ENCODE measurements around the gene MOB3A.

MOB3A gene

DNA sequence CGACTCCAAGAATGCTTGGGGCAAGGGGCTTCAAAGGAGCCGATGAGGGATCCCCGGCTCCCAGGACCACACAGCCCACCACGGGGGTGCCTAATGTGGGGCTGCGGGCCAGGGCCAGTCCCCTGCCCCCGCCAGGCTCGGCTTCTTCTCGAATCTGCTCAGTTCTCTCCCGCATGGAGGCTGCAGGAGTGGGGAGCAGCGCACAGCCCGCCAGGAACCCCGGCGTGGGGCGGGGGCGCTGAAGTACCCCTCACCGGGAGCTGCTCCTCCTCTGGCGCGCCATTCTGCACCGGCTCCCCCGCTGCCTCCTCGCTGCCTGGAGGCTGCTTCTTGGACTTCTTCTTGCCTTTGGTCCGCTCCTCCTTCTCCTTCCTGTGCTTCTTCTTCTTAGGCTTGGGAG is 15.3 kb upstream of the MOB3A start:
- POLR2A ChIA-PET: no interaction called here
- DNase-seq (ENCODE audit: extremely low spot score): no peak
- TF ChIP-seq ZNF384 (IDR thresholded peaks at IDR 0.05): no peak
- TF ChIP-seq HDGF (IDR thresholded peaks at IDR 0.05; ENCODE audit: borderline replicate concordance): no peak
- no peak for TF ChIP-seq LEF1 (IDR thresholded peaks at IDR 0.05; ENCODE audit: borderline replicate concordance)
- TF ChIP-seq L3MBTL2 (conservative IDR thresholded peaks at IDR 0.05): no peak
- CTCF ChIA-PET: no interaction called here

- ChIA-PET POLR2A (no interaction called here), CTCF (interaction anchor here (0.7 kb wide), 1 partner anchor 44 kb away, joined by 3 read pairs; no protein-coding TSS in a partner anchor)
- no peak for DNase-seq (ENCODE audit: extremely low spot score)
- TF ChIP-seq SP1 (IDR thresholded peaks at IDR 0.05) (no peak), FOXK2 (IDR thresholded peaks at IDR 0.05) (no peak), FOXA1 (IDR thresholded peaks at IDR 0.05) (no peak), NFRKB (IDR thresholded peaks at IDR 0.05) (no peak), HDGF (IDR thresholded peaks at IDR 0.05; ENCODE audit: borderline replicate concordance) (no peak), L3MBTL2 (conservative IDR thresholded peaks at IDR 0.05) (no peak), PKNOX1 (IDR thresholded peaks at IDR 0.05) (no peak), CTBP1 (IDR thresholded peaks at IDR 0.05; ENCODE audit: borderline replicate concordance) (no peak), SUZ12 (IDR thresholded peaks at IDR 0.05) (no peak), BHLHE40 (IDR thresholded peaks at IDR 0.05; ENCODE audit: borderline replicate concordance) (no peak), ARNT (IDR thresholded peaks at IDR 0.05) (no peak), FOXM1 (IDR thresholded peaks at IDR 0.05; ENCODE audit: borderline replicate concordance) (no peak), TARDBP (IDR thresholded peaks at IDR 0.05) (no peak), ZNF384 (IDR thresholded peaks at IDR 0.05) (no peak)
Observed at GRCh38 chr19:2110822-2111221, 14.7 kb upstream of the MOB3A start.

DNA sequence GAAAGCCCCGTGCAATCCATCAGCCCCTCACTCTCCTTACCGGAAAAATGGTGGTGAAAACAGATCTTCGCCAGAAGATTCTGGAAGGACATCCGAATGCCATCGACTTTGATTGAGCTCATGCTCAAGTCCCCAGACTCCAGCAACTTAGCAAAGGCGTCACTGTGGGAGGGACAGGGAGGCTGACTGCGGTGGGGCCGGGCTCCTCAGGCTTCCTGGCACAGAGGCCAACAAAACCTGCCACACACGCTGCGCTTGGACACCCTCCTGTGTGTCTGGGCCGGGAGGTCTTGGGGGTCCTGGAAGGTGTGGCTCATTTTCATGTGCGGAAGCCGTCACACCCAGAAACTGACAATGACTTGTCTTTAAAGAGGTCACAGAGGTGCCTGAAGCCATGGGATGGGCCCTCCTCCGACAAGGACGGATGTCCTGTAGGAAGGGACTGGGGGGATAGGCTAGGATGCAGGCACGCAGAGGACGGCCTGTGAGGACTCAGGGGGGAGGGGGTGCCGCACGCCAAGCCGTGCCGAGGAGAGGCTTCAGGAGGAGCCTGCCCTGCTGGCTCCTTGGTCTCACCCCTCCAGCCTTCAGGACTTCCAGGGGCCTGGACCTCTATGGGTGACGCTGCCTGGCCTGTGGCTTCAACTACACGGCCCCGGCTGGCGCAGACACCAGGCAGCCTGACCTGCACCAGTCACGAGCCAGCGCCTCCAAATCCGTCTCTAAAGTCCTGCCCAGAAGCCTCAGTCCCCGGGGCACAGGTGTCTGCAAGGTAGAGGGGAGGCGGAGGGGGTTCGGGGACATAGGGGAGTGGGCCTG is 13.1 kb upstream of the MOB3A start:
- ChIA-PET CTCF (no interaction called here), POLR2A (no interaction called here)
- TF ChIP-seq FOXK2 (IDR thresholded peaks at IDR 0.05): no peak
- TF ChIP-seq FOXA1 (IDR thresholded peaks at IDR 0.05): no peak
- TF ChIP-seq ZNF384 (IDR thresholded peaks at IDR 0.05): no peak
- no peak for TF ChIP-seq PKNOX1 (IDR thresholded peaks at IDR 0.05)
- TF ChIP-seq HDGF (IDR thresholded peaks at IDR 0.05; ENCODE audit: borderline replicate concordance): no peak
- no peak for TF ChIP-seq ARNT (IDR thresholded peaks at IDR 0.05)
- TF ChIP-seq FOXM1 (IDR thresholded peaks at IDR 0.05; ENCODE audit: borderline replicate concordance): no peak
- TF ChIP-seq SUZ12 (IDR thresholded peaks at IDR 0.05): no peak
- no peak for TF ChIP-seq BHLHE40 (IDR thresholded peaks at IDR 0.05; ENCODE audit: borderline replicate concordance)
- TF ChIP-seq LEF1 (IDR thresholded peaks at IDR 0.05; ENCODE audit: borderline replicate concordance): no peak
- no peak for TF ChIP-seq L3MBTL2 (conservative IDR thresholded peaks at IDR 0.05)
- TF ChIP-seq CTBP1 (IDR thresholded peaks at IDR 0.05; ENCODE audit: borderline replicate concordance): no peak
- TF ChIP-seq ELF4 (IDR thresholded peaks at IDR 0.05): no peak
- TF ChIP-seq SP1 (IDR thresholded peaks at IDR 0.05): no peak
- no peak for DNase-seq (ENCODE audit: extremely low spot score)

DNA sequence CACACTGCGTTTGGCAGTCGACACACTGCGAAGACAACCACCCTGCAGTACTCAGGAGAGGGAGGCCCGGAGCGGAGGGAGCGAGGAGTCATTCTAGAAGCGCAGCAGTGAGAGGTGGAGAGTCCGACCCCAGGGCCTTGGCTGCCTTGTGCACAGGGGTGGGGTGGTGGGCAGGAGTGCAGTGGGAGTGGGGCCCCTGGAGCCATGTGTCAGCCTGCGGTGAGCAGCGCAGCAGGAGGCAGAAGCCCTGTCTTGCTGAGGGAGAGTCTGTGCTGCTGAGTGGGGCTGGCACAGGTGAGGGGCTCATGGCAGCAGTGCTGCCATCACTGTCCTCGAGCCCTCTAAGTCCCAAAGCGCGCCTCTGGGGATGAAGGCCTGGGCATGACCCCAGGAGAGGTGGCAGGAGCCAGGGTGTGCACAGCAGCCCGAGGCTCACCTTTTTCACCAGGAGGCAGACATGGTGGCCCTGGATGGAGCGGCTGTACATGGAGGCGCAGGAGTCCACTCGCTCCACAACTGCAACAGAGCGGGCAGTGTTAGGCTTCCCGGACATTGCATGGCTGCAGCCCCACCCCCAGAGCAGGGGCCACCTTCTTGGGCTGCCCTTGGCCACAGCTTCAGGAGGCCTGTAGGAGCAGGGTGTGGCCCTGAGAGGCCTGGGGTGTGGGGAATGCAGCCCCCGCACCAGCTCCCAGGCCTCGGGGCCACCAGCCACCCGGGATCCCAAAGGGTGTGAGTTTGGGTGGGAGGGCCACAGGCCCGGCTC is 12.3 kb upstream of the MOB3A start:
- ChIA-PET CTCF (no interaction called here), POLR2A (no interaction called here)
- no peak for TF ChIP-seq HDGF (IDR thresholded peaks at IDR 0.05; ENCODE audit: borderline replicate concordance)
- TF ChIP-seq SP1 (IDR thresholded peaks at IDR 0.05): no peak
- TF ChIP-seq SUZ12 (IDR thresholded peaks at IDR 0.05): no peak
- TF ChIP-seq FOXM1 (IDR thresholded peaks at IDR 0.05; ENCODE audit: borderline replicate concordance): no peak
- no peak for TF ChIP-seq FOXA1 (IDR thresholded peaks at IDR 0.05)
- no peak for TF ChIP-seq FOXK2 (IDR thresholded peaks at IDR 0.05)
- no peak for TF ChIP-seq ELF4 (IDR thresholded peaks at IDR 0.05)
- no peak for TF ChIP-seq L3MBTL2 (conservative IDR thresholded peaks at IDR 0.05)
- no peak for TF ChIP-seq ARNT (IDR thresholded peaks at IDR 0.05)
- TF ChIP-seq TARDBP (IDR thresholded peaks at IDR 0.05): no peak
- no peak for TF ChIP-seq CTBP1 (IDR thresholded peaks at IDR 0.05; ENCODE audit: borderline replicate concordance)
- TF ChIP-seq LEF1 (IDR thresholded peaks at IDR 0.05; ENCODE audit: borderline replicate concordance): no peak
- no peak for TF ChIP-seq PKNOX1 (IDR thresholded peaks at IDR 0.05)
- no peak for TF ChIP-seq NFRKB (IDR thresholded peaks at IDR 0.05)
- TF ChIP-seq ZNF384 (IDR thresholded peaks at IDR 0.05): no peak
- no peak for TF ChIP-seq BHLHE40 (IDR thresholded peaks at IDR 0.05; ENCODE audit: borderline replicate concordance)
- DNase-seq (ENCODE audit: extremely low spot score): no peak

- CTCF ChIA-PET: no interaction called here
Observed at GRCh38 chr19:2103045-2103707, 7.0 kb upstream of the MOB3A start.

More at GRCh38 chr19:2103045-2103707, 7.0 kb upstream of the MOB3A start:
- TF ChIP-seq BHLHE40 (IDR thresholded peaks at IDR 0.05; ENCODE audit: borderline replicate concordance) (no peak), PKNOX1 (IDR thresholded peaks at IDR 0.05) (no peak), TARDBP (IDR thresholded peaks at IDR 0.05) (no peak), ELF4 (IDR thresholded peaks at IDR 0.05) (no peak), ZNF384 (IDR thresholded peaks at IDR 0.05) (no peak), FOXM1 (IDR thresholded peaks at IDR 0.05; ENCODE audit: borderline replicate concordance) (no peak), FOXA1 (IDR thresholded peaks at IDR 0.05) (no peak), SUZ12 (IDR thresholded peaks at IDR 0.05) (no peak), NFRKB (IDR thresholded peaks at IDR 0.05) (no peak), CTBP1 (IDR thresholded peaks at IDR 0.05; ENCODE audit: borderline replicate concordance) (no peak), FOXK2 (IDR thresholded peaks at IDR 0.05) (no peak), LEF1 (IDR thresholded peaks at IDR 0.05; ENCODE audit: borderline replicate concordance) (no peak), L3MBTL2 (conservative IDR thresholded peaks at IDR 0.05) (no peak)
- DNase-seq (ENCODE audit: extremely low spot score): no peak
- POLR2A ChIA-PET: no interaction called here

All from HEK293T (cell line).